ENCODE results near the gene RPUSD1.
A peak's percentile ranks its signal among the peaks of the same experiment; 100 is the strongest.

Gene RPUSD1

GRCh38 chr16:796296-797119 is 8.3 kb upstream of the RPUSD1 start:
- Histone ChIP-seq H3K27me3 (ENCODE audit: insufficient read depth, low read length) (peaks cover 15% of the 10 kb centered on the region), H3K9ac (ENCODE audit: low read depth, low read length) (no peak overlapping the region), H3K4me1 (ENCODE audit: insufficient read depth, low read length) (no peaks in the 10 kb centered on the region), H3K9me3 (ENCODE audit: insufficient read depth, low read depth, low read length) (no peaks in the 10 kb centered on the region), H3K36me3 (ENCODE audit: insufficient read depth, low read length) (peaks cover 33% of the 10 kb centered on the region), H3K27ac (ENCODE audit: low read depth, low read length) (no peak overlapping the region), H3K4me3 (ENCODE audit: low read length) (no peak overlapping the region)
- 94% methylated on average over 38 of the region's 38 CpGs for WGBS

GRCh38 chr16:795580-796229 is 7.5 kb upstream of the RPUSD1 start:
- 93% methylated on average over 32 of the region's 33 CpGs for WGBS
- Histone ChIP-seq H3K36me3 (ENCODE audit: insufficient read depth, low read length) (peaks cover 41% of the 10 kb centered on the region), H3K4me1 (ENCODE audit: insufficient read depth, low read length) (no peaks in the 10 kb centered on the region)

GRCh38 chr16:794853-795466 is 6.8 kb upstream of the RPUSD1 start:
- no peak overlapping the region for H3K27ac ChIP-seq (ENCODE audit: low read depth, low read length)
- no peak overlapping the region for H3K9ac ChIP-seq (ENCODE audit: low read depth, low read length)
- H3K9me3 ChIP-seq (ENCODE audit: insufficient read depth, low read depth, low read length), result no peaks in the 10 kb centered on the region
- WGBS, result 93% methylated on average over 22 of the region's 31 CpGs
- no peaks in the 10 kb centered on the region for H3K4me1 ChIP-seq (ENCODE audit: insufficient read depth, low read length)
- H3K4me3 ChIP-seq (ENCODE audit: low read length), result no peak overlapping the region
- peaks cover 47% of the 10 kb centered on the region for H3K36me3 ChIP-seq (ENCODE audit: insufficient read depth, low read length)
- peaks cover 2% of the 10 kb centered on the region; the same call in 1 of the 2 replicates for H3K27me3 ChIP-seq (ENCODE audit: insufficient read depth, low read length)

More at GRCh38 chr16:795580-796229, 7.5 kb upstream of the RPUSD1 start:
- peaks cover 7% of the 10 kb centered on the region; the same call in 1 of the 2 replicates for H3K27me3 ChIP-seq (ENCODE audit: insufficient read depth, low read length)
- no peak overlapping the region for H3K9ac ChIP-seq (ENCODE audit: low read depth, low read length)
- H3K4me3 ChIP-seq (ENCODE audit: low read length), result no peak overlapping the region
- H3K9me3 ChIP-seq (ENCODE audit: insufficient read depth, low read depth, low read length), result no peaks in the 10 kb centered on the region
- H3K27ac ChIP-seq (ENCODE audit: low read depth, low read length), result no peak overlapping the region

GRCh38 chr16:794091-794822 is 6.1 kb upstream of the RPUSD1 start:
- Histone ChIP-seq H3K9me3 (ENCODE audit: insufficient read depth, low read depth, low read length) (no peaks in the 10 kb centered on the region), H3K27ac (ENCODE audit: low read depth, low read length) (no peak overlapping the region), H3K27me3 (ENCODE audit: insufficient read depth, low read length) (no peaks in the 10 kb centered on the region), H3K9ac (ENCODE audit: low read depth, low read length) (no peak overlapping the region), H3K36me3 (ENCODE audit: insufficient read depth, low read length) (peaks cover 52% of the 10 kb centered on the region), H3K4me1 (ENCODE audit: insufficient read depth, low read length) (no peaks in the 10 kb centered on the region), H3K4me3 (ENCODE audit: low read length) (no peak overlapping the region)
- WGBS, result 94% methylated on average over 40 of the region's 40 CpGs

GRCh38 chr16:793414-793813 is 5.2 kb upstream of the RPUSD1 start:
- no peak overlapping the region for H3K27ac ChIP-seq (ENCODE audit: low read depth, low read length)
- peaks cover 52% of the 10 kb centered on the region for H3K36me3 ChIP-seq (ENCODE audit: insufficient read depth, low read length)
- no peak overlapping the region for H3K9ac ChIP-seq (ENCODE audit: low read depth, low read length)
- H3K9me3 ChIP-seq (ENCODE audit: insufficient read depth, low read depth, low read length), result no peaks in the 10 kb centered on the region
- H3K4me3 ChIP-seq (ENCODE audit: low read length), result no peak overlapping the region
- no peaks in the 10 kb centered on the region for H3K4me1 ChIP-seq (ENCODE audit: insufficient read depth, low read length)
- no peaks in the 10 kb centered on the region for H3K27me3 ChIP-seq (ENCODE audit: insufficient read depth, low read length)
- 94% methylated on average over 8 of the region's 8 CpGs for WGBS

GRCh38 chr16:792221-792995 is 4.2 kb upstream of the RPUSD1 start:
- Histone ChIP-seq H3K4me1 (ENCODE audit: insufficient read depth, low read length) (no peaks in the 10 kb centered on the region), H3K27me3 (ENCODE audit: insufficient read depth, low read length) (no peaks in the 10 kb centered on the region), H3K27ac (ENCODE audit: low read depth, low read length) (no peak overlapping the region), H3K9ac (ENCODE audit: low read depth, low read length) (no peak overlapping the region), H3K4me3 (ENCODE audit: low read length) (no peak overlapping the region), H3K36me3 (ENCODE audit: insufficient read depth, low read length) (peaks cover 50% of the 10 kb centered on the region), H3K9me3 (ENCODE audit: insufficient read depth, low read depth, low read length) (no peaks in the 10 kb centered on the region)
- 96% methylated on average over 46 of the region's 46 CpGs for WGBS

GRCh38 chr16:791131-791530 is 3.0 kb upstream of the RPUSD1 start:
- peaks cover 52% of the 10 kb centered on the region for H3K36me3 ChIP-seq (ENCODE audit: insufficient read depth, low read length)

GRCh38 chr16:790086-790485 is 1.9 kb upstream of the RPUSD1 start:
- Histone ChIP-seq H3K27me3 (ENCODE audit: insufficient read depth, low read length) (no peaks in the 10 kb centered on the region), H3K4me3 (ENCODE audit: low read length) (no peak overlapping the region), H3K9me3 (ENCODE audit: insufficient read depth, low read depth, low read length) (no peaks in the 10 kb centered on the region), H3K4me1 (ENCODE audit: insufficient read depth, low read length) (no peaks in the 10 kb centered on the region), H3K9ac (ENCODE audit: low read depth, low read length) (no peak overlapping the region), H3K27ac (ENCODE audit: low read depth, low read length) (no peak overlapping the region), H3K36me3 (ENCODE audit: insufficient read depth, low read length) (peaks cover 53% of the 10 kb centered on the region)
- WGBS, result 95% methylated on average over 17 of the region's 17 CpGs

More at GRCh38 chr16:791131-791530, 3.0 kb upstream of the RPUSD1 start:
- WGBS, result 96% methylated on average over 23 of the region's 23 CpGs
- H3K9ac ChIP-seq (ENCODE audit: low read depth, low read length), result no peak overlapping the region
- no peak overlapping the region for H3K27ac ChIP-seq (ENCODE audit: low read depth, low read length)
- H3K4me1 ChIP-seq (ENCODE audit: insufficient read depth, low read length), result no peaks in the 10 kb centered on the region
- no peaks in the 10 kb centered on the region for H3K9me3 ChIP-seq (ENCODE audit: insufficient read depth, low read depth, low read length)
- H3K4me3 ChIP-seq (ENCODE audit: low read length), result no peak overlapping the region
- no peaks in the 10 kb centered on the region for H3K27me3 ChIP-seq (ENCODE audit: insufficient read depth, low read length)

GRCh38 chr16:789191-789850 is 1.1 kb upstream of the RPUSD1 start:
- no peaks in the 10 kb centered on the region for H3K9me3 ChIP-seq (ENCODE audit: insufficient read depth, low read depth, low read length)
- WGBS, result 76% methylated on average over 33 of the region's 33 CpGs
- H3K36me3 ChIP-seq (ENCODE audit: insufficient read depth, low read length), result peaks cover 46% of the 10 kb centered on the region
- no peaks in the 10 kb centered on the region for H3K4me1 ChIP-seq (ENCODE audit: insufficient read depth, low read length)
- peak overlapping the region; percentile 99 for H3K4me3 ChIP-seq (ENCODE audit: low read length)
- H3K9ac ChIP-seq (ENCODE audit: low read depth, low read length), result peak overlapping the region; percentile 93
- H3K27me3 ChIP-seq (ENCODE audit: insufficient read depth, low read length), result no peaks in the 10 kb centered on the region
- H3K27ac ChIP-seq (ENCODE audit: low read depth, low read length), result no peak overlapping the region; the same call in 1 of the 2 replicates
